SK-N-SH treated with all-trans-retinoic acid at 6 μM for 48 hours (cell line): ENCODE data around the gene UST.

Experiments used
- ATAC-seq: fragments of 200-7000 bp; cut with Tn5 transposase; 3 replicates; pipeline ENCODE4 v1.9.1; 2020; ENCODE audit warnings: mild to moderate bottlenecking, moderate library complexity
- ARNTL ChIP-seq: fragments of 450-650 bp; formaldehyde crosslinking; IDR thresholded peaks from 2 replicates; pipeline ENCODE4 v1.5.0; 2020; ENCODE audit warnings: low read depth, mild to moderate bottlenecking, moderate library complexity, borderline replicate concordance
- CREB5 ChIP-seq: fragments of 250-450 bp; sonication (Bioruptor Pico); IDR thresholded peaks from 2 replicates; pipeline ENCODE4 v1.5.1; 2020; ENCODE audit warnings: low read depth, mild to moderate bottlenecking, moderate library complexity
- CSDC2 ChIP-seq: fragments of 250-450 bp; sonication (Bioruptor Pico); IDR thresholded peaks from 2 replicates; pipeline ENCODE4 v1.5.0; 2020; ENCODE audit warnings: mild to moderate bottlenecking, moderate library complexity
- CSRNP3 ChIP-seq: fragments of 250-450 bp; sonication (Bioruptor Pico); IDR thresholded peaks from 2 replicates; pipeline ENCODE4 v1.5.1; 2021; ENCODE audit warnings: mild to moderate bottlenecking, moderate library complexity
- GLIS3 ChIP-seq: fragments of 250-450 bp; sonication (Bioruptor Pico); IDR thresholded peaks from 2 replicates; pipeline ENCODE4 v1.5.0; 2020; ENCODE audit warnings: mild to moderate bottlenecking, moderate library complexity
- ISL1 ChIP-seq: fragments of 250-450 bp; sonication (Bioruptor Pico); IDR thresholded peaks from 2 replicates; pipeline ENCODE4 v2.1.2; 2022; ENCODE audit warnings: mild to moderate bottlenecking, moderate library complexity
- OSR1 ChIP-seq: fragments of 250-450 bp; sonication (Bioruptor Pico); IDR thresholded peaks from 2 replicates; pipeline ENCODE4 v1.8.0; 2022; ENCODE audit warnings: moderate library complexity, mild to moderate bottlenecking, inconsistent platforms
- PATZ1 ChIP-seq: fragments of 250-450 bp; sonication (Bioruptor Pico); IDR thresholded peaks from 2 replicates; pipeline ENCODE4 v1.8.0; 2020; ENCODE audit warnings: mild to moderate bottlenecking, moderate library complexity, borderline replicate concordance
- POU6F1 ChIP-seq: fragments of 250-450 bp; sonication (Bioruptor Pico); IDR thresholded peaks from 2 replicates; pipeline ENCODE4 v1.8.0; 2021; ENCODE audit warnings: low read depth, mild to moderate bottlenecking, moderate library complexity, borderline replicate concordance
- PPARA ChIP-seq: fragments of 250-450 bp; sonication (Bioruptor Pico); IDR thresholded peaks from 2 replicates; pipeline ENCODE4 v1.5.0; 2020; ENCODE audit warnings: mild to moderate bottlenecking, borderline replicate concordance
- RARB ChIP-seq: fragments of 250-450 bp; sonication (Bioruptor Pico); IDR thresholded peaks from 2 replicates; pipeline ENCODE4 v1.8.0; 2021; ENCODE audit warnings: mild to moderate bottlenecking, moderate library complexity
- SNAI2 ChIP-seq: fragments of 250-450 bp; sonication (Bioruptor Pico); IDR thresholded peaks from 2 replicates; pipeline ENCODE4 v1.5.0; 2020; ENCODE audit warnings: mild to moderate bottlenecking, moderate library complexity
- TCF4 ChIP-seq: fragments of 250-450 bp; sonication (Bioruptor Pico); IDR thresholded peaks from 2 replicates; pipeline ENCODE4 v1.8.0; 2021; ENCODE audit warnings: mild to moderate bottlenecking, moderate library complexity, borderline replicate concordance
- TOX ChIP-seq: fragments of 250-450 bp; sonication (Bioruptor Pico); IDR thresholded peaks from 2 replicates; pipeline ENCODE4 v1.8.0; 2021; ENCODE audit warnings: mild to moderate bottlenecking, moderate library complexity, borderline replicate concordance
- TSHZ2 ChIP-seq: fragments of 250-450 bp; sonication (Bioruptor Pico); IDR thresholded peaks from 2 replicates; pipeline ENCODE4 v1.5.0; 2020; ENCODE audit warnings: mild to moderate bottlenecking, moderate library complexity
- ZC3H10 ChIP-seq: fragments of 250-450 bp; sonication (Bioruptor Pico); IDR thresholded peaks from 2 replicates; pipeline ENCODE4 v1.5.1; 2021; ENCODE audit warnings: mild to moderate bottlenecking, moderate library complexity
- ZFP3 ChIP-seq: fragments of 250-450 bp; sonication (Bioruptor Pico); IDR thresholded peaks from 2 replicates; pipeline ENCODE4 v1.5.0; 2020; ENCODE audit warnings: mild to moderate bottlenecking, moderate library complexity
- ZNF565 ChIP-seq: fragments of 450-650 bp; formaldehyde crosslinking; conservative IDR thresholded peaks from 2 replicates; pipeline ENCODE4 v1.5.0; 2020; ENCODE audit warnings: low read depth, mild to moderate bottlenecking, moderate library complexity
- ZNF70 ChIP-seq: fragments of 450-650 bp; formaldehyde crosslinking; IDR thresholded peaks from 2 replicates; pipeline ENCODE4 v1.5.0; 2020; ENCODE audit warnings: mild to moderate bottlenecking, moderate library complexity

Gene UST

GRCh38 chr6:148983966-148984365, 237.1 kb downstream of the UST start (continued):
- TF ChIP-seq SNAI2 (CRISPR knock-in tag) = no peak
- TF ChIP-seq PPARA = no peak
- TF ChIP-seq, all 23 proteins: peak for 0

- TF ChIP-seq TSHZ2 (CRISPR knock-in tag) (no peak), SNAI2 (CRISPR knock-in tag) (no peak), ZC3H10 (CRISPR knock-in tag) (no peak)
- no peak for ATAC-seq
Observed at GRCh38 chr6:148984531-148985056, 237.8 kb downstream of the UST start.

GRCh38 chr6:148985499-148985898, 238.7 kb downstream of the UST start:
- TF ChIP-seq RARB (CRISPR knock-in tag) = no peak
- TF ChIP-seq OSR1 (CRISPR knock-in tag) = no peak
- no peak for TF ChIP-seq ZNF565 (CRISPR knock-in tag)
- TF ChIP-seq POU6F1 = no peak
- TF ChIP-seq TSHZ2 (CRISPR knock-in tag) = no peak
- TF ChIP-seq ARNTL (CRISPR knock-in tag) = no peak
- TF ChIP-seq GLIS3 (CRISPR knock-in tag) = no peak
- no peak for TF ChIP-seq ISL1 (CRISPR knock-in tag)
- TF ChIP-seq TCF4 (CRISPR knock-in tag) = no peak
- TF ChIP-seq ZFP3 (CRISPR knock-in tag) = no peak
- no peak for TF ChIP-seq CREB5 (CRISPR knock-in tag)
- TF ChIP-seq PPARA = no peak
- TF ChIP-seq PATZ1 = no peak
- no peak for TF ChIP-seq SNAI2 (CRISPR knock-in tag)
- no peak for TF ChIP-seq CSDC2 (CRISPR knock-in tag)
- no peak for TF ChIP-seq TOX (CRISPR knock-in tag)
- TF ChIP-seq ZNF70 (CRISPR knock-in tag) = no peak
- no peak for TF ChIP-seq CSRNP3 (CRISPR knock-in tag)
- no peak for ATAC-seq
